Neuronal stem cell (in vitro differentiated cells): ENCODE measurements around the gene DNHD1.

Source experiments
- DNase-seq: peaks from one replicate; pipeline ENCODE4 v3.0.0-alpha.2; 2013; ENCODE audit warnings: low spot score
- H2AFZ ChIP-seq: one replicate; pipeline ENCODE4 v1.6.1; 2013; ENCODE audit warnings: mild to moderate bottlenecking, low read length, inconsistent platforms
- H2AK5ac ChIP-seq: 2 replicates; pipeline ENCODE4 v1.6.1; 2013; ENCODE audit warnings: low read depth, mild to moderate bottlenecking, inconsistent platforms, low read length, moderate library complexity, mixed read lengths
- H2BK120ac ChIP-seq: 2 replicates; pipeline ENCODE4 v1.6.1; 2013; ENCODE audit warnings: low read depth, mild to moderate bottlenecking, inconsistent platforms, low read length, moderate library complexity, mixed read lengths
- H2BK12ac ChIP-seq: one replicate; pipeline ENCODE4 v1.6.1; 2013; ENCODE audit warnings: low read length, inconsistent platforms
- H2BK15ac ChIP-seq: 2 replicates; pipeline ENCODE4 v1.6.1; 2013; ENCODE audit warnings: mild to moderate bottlenecking, low read length, inconsistent platforms, mixed read lengths
- H2BK5ac ChIP-seq: one replicate; pipeline ENCODE4 v1.6.1; 2013; ENCODE audit warnings: inconsistent platforms, mild to moderate bottlenecking, low read length, moderate library complexity
- H3K14ac ChIP-seq: one replicate; pipeline ENCODE4 v1.6.1; 2013; ENCODE audit warnings: low read length, inconsistent platforms
- H3K18ac ChIP-seq: 2 replicates; pipeline ENCODE4 v1.6.1; 2013; ENCODE audit warnings: low read length, inconsistent platforms
- H3K23ac ChIP-seq: 2 replicates; pipeline ENCODE4 v1.6.1; 2013; ENCODE audit warnings: low read depth, mild to moderate bottlenecking, mixed read lengths, low read length, inconsistent platforms; ENCODE audit not compliant: poor library complexity
- H3K27ac ChIP-seq: replicated peaks from 3 replicates; pipeline ENCODE4 v1.5.1; 2013; ENCODE audit warnings: low read length, inconsistent platforms
- H3K27me3 ChIP-seq, 3 experiments: 2 replicates each; pipeline ENCODE4 v1.6.1; 2013; ENCODE audit warnings: low read length in 3 of 3, mild to moderate bottlenecking in 2 of 3, inconsistent platforms in 1 of 3, low read depth in 1 of 3, mixed read lengths in 1 of 3, moderate library complexity in 1 of 3; ENCODE audit not compliant: control insufficient read depth in 3 of 3, insufficient read depth in 3 of 3
- H3K36me3 ChIP-seq, 2 donors: replicated peaks in 1 of 2; 2 replicates each; pipeline ENCODE4 v1.6.1; 2013; ENCODE audit warnings: low read length in 2 of 2; ENCODE audit not compliant: control insufficient read depth in 2 of 2, insufficient read depth in 2 of 2
- H3K4ac ChIP-seq: 2 replicates; pipeline ENCODE4 v1.6.1; 2013; ENCODE audit warnings: inconsistent platforms, mild to moderate bottlenecking, low read length, moderate library complexity
- H3K4me1 ChIP-seq, 2 donors: 1 replicate in 1 of 2; 2 replicates in 1 of 2; pipeline ENCODE4 v1.6.1; 2013; ENCODE audit warnings: low read length in 2 of 2, low read depth in 1 of 2; ENCODE audit not compliant: control insufficient read depth in 2 of 2, insufficient read depth in 1 of 2
- H3K4me2 ChIP-seq: one replicate; pipeline ENCODE4 v1.6.1; 2013; ENCODE audit warnings: mild to moderate bottlenecking, low read length, inconsistent platforms; ENCODE audit not compliant: insufficient read depth, poor library complexity, severe bottlenecking
- H3K4me3 ChIP-seq, 2 donors: 2 replicates each; pipeline ENCODE4 v1.5.1; 2013; ENCODE audit warnings: low read length in 2 of 2, mild to moderate bottlenecking in 2 of 2, inconsistent platforms in 1 of 2, moderate library complexity in 1 of 2
- H3K79me1 ChIP-seq: one replicate; pipeline ENCODE4 v1.6.1; 2013; ENCODE audit warnings: low read depth, mild to moderate bottlenecking, inconsistent platforms, low read length, moderate library complexity
- H3K9ac ChIP-seq: one replicate; pipeline ENCODE4 v1.6.1; 2013; ENCODE audit warnings: mild to moderate bottlenecking, low read depth, low read length, inconsistent platforms; ENCODE audit not compliant: poor library complexity
- H3K9me3 ChIP-seq, 2 donors: replicated peaks in 1 of 2; 2 replicates each; pipeline versions ENCODE3 to v1.6.1; 2013; ENCODE audit warnings: low read length in 2 of 2, mild to moderate bottlenecking in 2 of 2, inconsistent platforms in 1 of 2, low read depth in 1 of 2, mixed read lengths in 1 of 2, moderate library complexity in 1 of 2; ENCODE audit not compliant: control insufficient read depth in 2 of 2, insufficient read depth in 1 of 2
- H4K8ac ChIP-seq: one replicate; pipeline ENCODE4 v1.6.1; 2013; ENCODE audit warnings: low read depth, mild to moderate bottlenecking, inconsistent platforms, low read length, moderate library complexity
- H4K91ac ChIP-seq: one replicate; pipeline ENCODE4 v1.6.1; 2013; ENCODE audit warnings: low read length, low read depth, mild to moderate bottlenecking, inconsistent platforms; ENCODE audit not compliant: poor library complexity
- WGBS, 2 donors: extraction: QIAGEN DNeasy Blood & Tissue Kit; methylation state at CpG; one replicate each; pipeline ENCODE4 v1.1.7; 2013; ENCODE audit warnings: missing lambda C conversion rate in 2 of 2, mixed read lengths in 1 of 2; ENCODE audit not compliant: insufficient read length in 2 of 2, insufficient replicate concordance in 1 of 2; ENCODE audit errors: extremely low coverage in 2 of 2; 5-methylcytosine and 5-hydroxymethylcytosine counted together

The DNHD1 gene

DNA sequence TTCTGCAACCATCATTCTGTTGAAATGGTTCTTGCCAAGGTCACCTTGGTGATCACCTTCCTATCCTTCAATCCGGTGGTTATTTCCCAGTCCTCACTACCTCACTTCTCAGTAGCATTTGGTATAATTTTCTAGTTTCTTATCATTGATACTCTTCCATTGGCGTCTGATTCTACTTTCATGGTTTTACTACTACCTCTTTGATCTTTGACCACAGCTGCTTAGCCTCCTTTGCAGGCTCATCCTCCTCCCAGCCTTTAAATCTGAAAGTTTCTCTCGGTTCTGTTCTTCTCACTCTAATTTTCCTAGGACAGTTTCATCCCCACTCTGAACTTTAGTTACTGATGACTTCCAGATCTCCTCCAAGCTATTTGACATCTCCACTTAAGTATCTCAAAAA, 10.8 kb upstream of the DNHD1 start:
- H2BK15ac ChIP-seq, result no peak overlapping the region
- no peak overlapping the region for H3K23ac ChIP-seq
- H4K91ac ChIP-seq, result no peak overlapping the region
- no peak overlapping the region for H3K14ac ChIP-seq
- H2BK120ac ChIP-seq, result no peak overlapping the region
- no peaks in the 10 kb centered on the region for H3K9me3 ChIP-seq
- H3K27me3 ChIP-seq, result no peaks in the 10 kb centered on the region
- no peak overlapping the region for H3K18ac ChIP-seq
- DNase-seq, result no peak
- H2BK5ac ChIP-seq, result no peak overlapping the region
- H2AFZ ChIP-seq, result no peak overlapping the region
- WGBS, 2 donors, result no CpG with 5 or more reads among the region's 3 CpGs
- no peak overlapping the region for H4K8ac ChIP-seq
- H3K4me3 ChIP-seq, result no peak overlapping the region
- no peak overlapping the region for H3K4me2 ChIP-seq
- H2BK12ac ChIP-seq, result no peak overlapping the region
- H2AK5ac ChIP-seq, result no peak overlapping the region
- peaks cover 0 to 3% of the 10 kb centered on the region in 2 donors for H3K4me1 ChIP-seq
- H3K4ac ChIP-seq, result no peak overlapping the region
- H3K79me1 ChIP-seq, result peaks cover 7% of the 10 kb centered on the region
- H3K27ac ChIP-seq, result no peak overlapping the region
- H3K9ac ChIP-seq, result no peak overlapping the region
- H3K36me3 ChIP-seq, result peaks cover 23 to 83% of the 10 kb centered on the region in 2 donors

DNA sequence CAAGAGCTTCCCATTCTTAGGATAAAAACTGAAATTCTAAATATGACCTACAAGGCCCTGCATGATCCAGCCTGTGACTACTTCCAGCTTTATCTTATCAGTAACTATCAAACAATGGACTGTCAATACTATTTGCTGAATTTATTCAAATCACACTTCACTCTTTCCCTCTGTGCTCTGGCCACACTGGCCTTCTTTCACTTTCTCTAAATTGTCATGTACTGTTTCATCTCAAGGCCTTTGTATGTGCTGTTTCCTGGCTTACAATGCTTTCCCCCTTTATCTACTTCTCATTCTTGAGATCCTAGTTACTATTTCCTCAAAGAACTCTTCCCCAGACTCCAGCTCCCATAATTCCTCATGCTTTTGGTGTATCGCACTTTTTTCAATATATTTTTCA, 10.1 kb upstream of the DNHD1 start:
- Histone ChIP-seq H3K27me3 (no peaks in the 10 kb centered on the region), H3K9ac (no peak overlapping the region), H3K4me1 (peaks cover 0 to 2% of the 10 kb centered on the region in 2 donors), H3K36me3 (peaks cover 23 to 86% of the 10 kb centered on the region in 2 donors), H3K9me3 (no peaks in the 10 kb centered on the region), H3K14ac (no peak overlapping the region), H2BK12ac (no peak overlapping the region), H3K79me1 (peaks cover 2% of the 10 kb centered on the region), H4K8ac (no peak overlapping the region), H2BK120ac (no peak overlapping the region), H3K4ac (no peak overlapping the region), H2BK5ac (no peak overlapping the region), H2AFZ (no peak overlapping the region), H3K23ac (no peak overlapping the region), H3K18ac (no peak overlapping the region), H3K27ac (no peak overlapping the region), H3K4me2 (no peak overlapping the region), H4K91ac (no peak overlapping the region), H3K4me3 (no peak overlapping the region), H2BK15ac (no peak overlapping the region), H2AK5ac (no peak overlapping the region)
- no CpG with 5 or more reads among the region's 1 CpG for WGBS, 2 donors
- no peak for DNase-seq

DNA sequence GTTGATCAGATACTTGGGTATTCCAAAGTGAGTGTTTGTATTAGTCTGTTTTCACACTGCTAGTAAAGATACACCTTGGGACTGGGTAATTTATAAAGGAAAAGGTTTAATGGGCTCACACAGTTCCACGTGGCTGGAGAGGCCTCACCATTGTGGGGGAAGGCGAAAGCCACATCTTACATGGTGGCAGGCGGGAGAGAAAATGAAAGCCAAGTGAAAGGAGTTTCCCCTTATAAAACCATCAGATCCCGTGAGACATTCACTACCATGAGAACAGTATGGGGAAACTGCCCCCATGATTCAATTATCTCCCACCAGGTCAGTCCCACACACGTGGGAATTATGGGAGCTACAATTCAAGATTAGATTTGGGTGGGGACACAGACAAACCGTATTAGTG, 8.7 kb upstream of the DNHD1 start:
- H3K4me3 ChIP-seq, result no peak overlapping the region
- DNase-seq, result no peak
- no peak overlapping the region for H2BK12ac ChIP-seq
- no peak overlapping the region for H3K23ac ChIP-seq
- H3K36me3 ChIP-seq, result peaks cover 15 to 85% of the 10 kb centered on the region in 2 donors
- no peak overlapping the region for H2AK5ac ChIP-seq
- no peak overlapping the region for H3K4me2 ChIP-seq
- no CpG with 5 or more reads among the region's 6 CpGs for WGBS, 2 donors
- no peaks in the 10 kb centered on the region for H3K79me1 ChIP-seq
- no peak overlapping the region for H2BK15ac ChIP-seq
- H3K4me1 ChIP-seq, result no peaks in the 10 kb centered on the region
- H2AFZ ChIP-seq, result no peak overlapping the region
- H3K4ac ChIP-seq, result no peak overlapping the region
- no peak overlapping the region for H4K91ac ChIP-seq
- H2BK5ac ChIP-seq, result no peak overlapping the region
- H3K9me3 ChIP-seq, result no peaks in the 10 kb centered on the region
- H4K8ac ChIP-seq, result no peak overlapping the region
- H3K27me3 ChIP-seq, result no peaks in the 10 kb centered on the region
- no peak overlapping the region for H3K14ac ChIP-seq
- no peak overlapping the region for H3K18ac ChIP-seq
- H3K27ac ChIP-seq, result no peak overlapping the region
- no peak overlapping the region for H3K9ac ChIP-seq
- H2BK120ac ChIP-seq, result no peak overlapping the region

DNA sequence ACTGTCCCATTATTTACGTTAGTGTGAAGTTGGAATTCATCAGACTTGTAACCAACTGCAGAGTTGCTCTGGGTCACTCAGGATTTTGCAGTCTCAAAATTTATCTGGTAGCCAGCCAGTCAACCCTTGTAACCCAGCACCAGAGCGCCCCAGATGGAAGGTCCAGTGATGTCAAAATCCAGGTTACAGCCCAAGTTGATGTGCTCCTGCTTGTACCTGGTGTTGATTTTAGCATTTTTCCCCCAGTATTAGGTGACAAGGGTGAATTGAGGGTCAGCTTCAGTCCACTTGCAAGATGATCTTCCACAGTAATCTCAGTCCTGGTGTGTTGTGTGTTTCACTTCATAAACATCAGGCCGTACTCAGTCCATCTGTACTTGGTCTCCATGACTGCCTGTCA, 8.3 kb upstream of the DNHD1 start:
- no peak overlapping the region for H3K23ac ChIP-seq
- H3K27me3 ChIP-seq, result no peaks in the 10 kb centered on the region
- no peak for DNase-seq
- H3K4me3 ChIP-seq, result no peak overlapping the region
- H2BK120ac ChIP-seq, result no peak overlapping the region
- H3K9ac ChIP-seq, result no peak overlapping the region
- H3K79me1 ChIP-seq, result no peaks in the 10 kb centered on the region
- no peaks in the 10 kb centered on the region for H3K4me1 ChIP-seq
- no peaks in the 10 kb centered on the region for H3K9me3 ChIP-seq
- H4K8ac ChIP-seq, result no peak overlapping the region
- H2BK5ac ChIP-seq, result no peak overlapping the region
- no peak overlapping the region for H2BK15ac ChIP-seq
- no peak overlapping the region for H3K27ac ChIP-seq
- H3K14ac ChIP-seq, result no peak overlapping the region
- H3K18ac ChIP-seq, result no peak overlapping the region
- H3K4ac ChIP-seq, result no peak overlapping the region
- H2BK12ac ChIP-seq, result no peak overlapping the region
- WGBS, 2 donors, result no CpG with 5 or more reads among the region's 3 CpGs
- no peak overlapping the region for H4K91ac ChIP-seq
- H3K4me2 ChIP-seq, result no peak overlapping the region
- no peak overlapping the region for H2AFZ ChIP-seq
- no peak overlapping the region for H2AK5ac ChIP-seq
- H3K36me3 ChIP-seq, result peaks cover 13 to 84% of the 10 kb centered on the region in 2 donors
